ENCODE results near the gene GALNT11. TPM values are rescaled to one million over a fixed set of nuclear protein-coding genes. Genes with fewer than 3 reads are reported as not detected.

GALNT11 gene
- polyA plus RNA-seq, 1 donor (not counting 4 experiments of a cell fraction or from before 2014, with no cell fraction given) = 42.3 TPM

DNA sequence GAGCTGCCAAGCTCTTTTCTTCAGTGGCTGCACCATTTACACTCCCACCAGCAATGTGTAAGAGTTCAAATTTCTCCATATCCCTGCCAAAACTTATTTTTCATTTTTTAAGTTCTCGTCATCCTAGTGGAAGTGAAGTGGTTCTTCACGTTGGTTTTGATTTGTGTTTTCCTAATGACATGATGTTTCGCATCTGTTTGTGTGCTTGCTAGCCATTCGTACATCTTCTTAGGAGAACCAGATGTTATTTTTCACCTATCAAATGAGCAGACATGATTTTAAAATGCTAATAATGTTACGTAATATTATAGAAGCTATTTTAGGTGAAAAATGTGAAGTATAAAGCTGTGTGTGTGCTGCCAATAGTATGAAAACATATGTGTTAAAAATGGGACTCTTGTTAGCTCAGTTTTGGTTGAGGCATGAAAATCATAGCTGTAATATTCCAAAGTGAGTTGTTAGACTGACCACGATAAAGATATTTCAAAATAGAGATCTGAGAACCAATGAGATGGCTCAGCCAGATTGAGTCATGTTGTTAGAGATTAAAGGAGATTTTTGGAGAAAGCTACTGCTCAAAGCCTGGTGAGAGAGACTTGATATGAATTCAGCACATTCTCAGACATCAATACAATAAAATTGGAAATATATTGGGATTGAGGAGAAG is 25.9 kb upstream of the GALNT11 start:
- no peak for TF ChIP-seq EZH2 (IDR thresholded peaks at IDR 0.05; ENCODE audit: low read length)
- TF ChIP-seq, protein P1, sequence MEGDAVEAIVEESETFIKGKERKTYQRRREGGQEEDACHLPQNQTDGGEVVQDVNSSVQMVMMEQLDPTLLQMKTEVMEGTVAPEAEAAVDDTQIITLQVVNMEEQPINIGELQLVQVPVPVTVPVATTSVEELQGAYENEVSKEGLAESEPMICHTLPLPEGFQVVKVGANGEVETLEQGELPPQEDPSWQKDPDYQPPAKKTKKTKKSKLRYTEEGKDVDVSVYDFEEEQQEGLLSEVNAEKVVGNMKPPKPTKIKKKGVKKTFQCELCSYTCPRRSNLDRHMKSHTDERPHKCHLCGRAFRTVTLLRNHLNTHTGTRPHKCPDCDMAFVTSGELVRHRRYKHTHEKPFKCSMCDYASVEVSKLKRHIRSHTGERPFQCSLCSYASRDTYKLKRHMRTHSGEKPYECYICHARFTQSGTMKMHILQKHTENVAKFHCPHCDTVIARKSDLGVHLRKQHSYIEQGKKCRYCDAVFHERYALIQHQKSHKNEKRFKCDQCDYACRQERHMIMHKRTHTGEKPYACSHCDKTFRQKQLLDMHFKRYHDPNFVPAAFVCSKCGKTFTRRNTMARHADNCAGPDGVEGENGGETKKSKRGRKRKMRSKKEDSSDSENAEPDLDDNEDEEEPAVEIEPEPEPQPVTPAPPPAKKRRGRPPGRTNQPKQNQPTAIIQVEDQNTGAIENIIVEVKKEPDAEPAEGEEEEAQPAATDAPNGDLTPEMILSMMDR (optimal IDR thresholded peaks at IDR 0.05 in 1 of 3, IDR thresholded peaks at IDR 0.05 in 1 of 3, conservative IDR thresholded peaks at IDR 0.05 in 1 of 3; ENCODE audit: extremely low read depth in 1 of 3, insufficient read depth in 2 of 3, low read length in 3 of 3) = no peak
- no peaks in the 10 kb centered on the region for H4K20me1 ChIP-seq (ENCODE audit: control insufficient read depth, extremely low read depth, insufficient read depth, low read length)
- no peaks in the 10 kb centered on the region for H3K9me3 ChIP-seq (ENCODE audit: control insufficient read depth, low read depth, low read length)
- dilution Hi-C loops (cut with MboI; ENCODE audit: extremely low pct_ligation_motif_present, low sequenced_read_pairs) = no loop called here
- DNase-seq (ENCODE audit: low read depth, low spot score) (no peak), FAIRE-seq (no peak)
- H2AFZ ChIP-seq (ENCODE audit: control insufficient read depth, low read length) = no peak overlapping the region
- H3K27me3 ChIP-seq (ENCODE audit: control insufficient read depth, extremely low read depth, insufficient read depth, low read length) = no peaks in the 10 kb centered on the region
- no peaks in the 10 kb centered on the region for H3K79me2 ChIP-seq (ENCODE audit: control insufficient read depth, insufficient read depth, low read length)
- no peak overlapping the region for H3K27ac ChIP-seq (ENCODE audit: control insufficient read depth, insufficient read depth, low read length)
- no peaks in the 10 kb centered on the region for H3K36me3 ChIP-seq (ENCODE audit: control insufficient read depth in 2 of 2, extremely low read depth in 1 of 2, insufficient read depth in 2 of 2, low read length in 2 of 2)
- H3K9ac ChIP-seq (ENCODE audit: control insufficient read depth, extremely low read depth, insufficient read depth, low read length) = no peak overlapping the region
- H3K9me1 ChIP-seq (ENCODE audit: control insufficient read depth, extremely low read depth, insufficient read depth, low read length) = no peaks in the 10 kb centered on the region
- H3K4me2 ChIP-seq (ENCODE audit: control insufficient read depth, extremely low read depth, insufficient read depth, low read depth, low read length) = no peak overlapping the region
- H3K4me3 ChIP-seq (ENCODE audit: control insufficient read depth in 2 of 3, extremely low read depth in 1 of 3, insufficient read depth in 2 of 3, low read depth in 1 of 3, low read length in 3 of 3) = no peak overlapping the region
- no peaks in the 10 kb centered on the region for H3K4me1 ChIP-seq (ENCODE audit: control insufficient read depth, extremely low read depth, insufficient read depth, low read length)

DNA sequence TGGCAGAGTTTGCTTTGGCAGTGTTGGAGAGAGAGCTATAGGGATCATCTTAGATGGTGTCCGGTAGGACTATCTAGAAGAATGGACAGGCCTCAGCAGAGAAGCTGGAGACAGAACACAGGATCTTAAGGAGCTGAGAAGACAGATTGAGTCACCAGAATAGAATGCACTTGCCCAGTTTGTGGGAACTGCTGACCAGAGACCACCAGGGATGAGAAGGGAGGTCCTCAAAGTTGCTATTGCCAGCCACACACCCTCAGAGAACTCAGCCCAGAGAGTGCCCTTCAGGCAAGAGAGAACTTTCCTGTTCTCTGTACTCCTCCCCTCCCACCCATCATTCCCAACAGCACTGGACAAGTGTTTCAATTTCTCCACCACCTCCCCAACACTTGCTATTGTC is 25.3 kb upstream of the GALNT11 start:
- Histone ChIP-seq H2AFZ (ENCODE audit: control insufficient read depth, low read length) (no peak overlapping the region), H3K9me3 (ENCODE audit: control insufficient read depth, low read depth, low read length) (no peaks in the 10 kb centered on the region), H3K4me3 (ENCODE audit: control insufficient read depth in 2 of 3, extremely low read depth in 1 of 3, insufficient read depth in 2 of 3, low read depth in 1 of 3, low read length in 3 of 3) (no peak overlapping the region), H3K4me2 (ENCODE audit: control insufficient read depth, extremely low read depth, insufficient read depth, low read depth, low read length) (no peak overlapping the region), H3K79me2 (ENCODE audit: control insufficient read depth, insufficient read depth, low read length) (no peaks in the 10 kb centered on the region), H3K4me1 (ENCODE audit: control insufficient read depth, extremely low read depth, insufficient read depth, low read length) (no peaks in the 10 kb centered on the region), H3K9me1 (ENCODE audit: control insufficient read depth, extremely low read depth, insufficient read depth, low read length) (no peaks in the 10 kb centered on the region), H3K27ac (ENCODE audit: control insufficient read depth, insufficient read depth, low read length) (no peak overlapping the region), H4K20me1 (ENCODE audit: control insufficient read depth, extremely low read depth, insufficient read depth, low read length) (no peaks in the 10 kb centered on the region), H3K27me3 (ENCODE audit: control insufficient read depth, extremely low read depth, insufficient read depth, low read length) (no peaks in the 10 kb centered on the region), H3K36me3 (ENCODE audit: control insufficient read depth in 2 of 2, extremely low read depth in 1 of 2, insufficient read depth in 2 of 2, low read length in 2 of 2) (no peaks in the 10 kb centered on the region), H3K9ac (ENCODE audit: control insufficient read depth, extremely low read depth, insufficient read depth, low read length) (no peak overlapping the region)
- dilution Hi-C loops (cut with MboI; ENCODE audit: extremely low pct_ligation_motif_present, low sequenced_read_pairs) = no loop called here
- no peak for TF ChIP-seq EZH2 (IDR thresholded peaks at IDR 0.05; ENCODE audit: low read length)
- TF ChIP-seq, protein P1 (optimal IDR thresholded peaks at IDR 0.05 in 1 of 3, IDR thresholded peaks at IDR 0.05 in 1 of 3, conservative IDR thresholded peaks at IDR 0.05 in 1 of 3; ENCODE audit: extremely low read depth in 1 of 3, insufficient read depth in 2 of 3, low read length in 3 of 3) = no peak
- DNase-seq (ENCODE audit: low read depth, low spot score) (no peak), FAIRE-seq (no peak)
